GM12878 (cell line): Measurements from ENCODE around the gene FICD.

ENCODE experiments used
- EP300 ChIP-seq, 2 experiments: fragments of 150-350 bp in 1 of 2; IDR thresholded peaks; 2 replicates each; pipeline ENCODE4 v1.6.1; 2011 to 2012; ENCODE audit warnings: low read depth in 2 of 2, low read length in 2 of 2, borderline replicate concordance in 1 of 2, improper control_type of control experiment in 1 of 2, inconsistent platforms in 1 of 2; ENCODE audit not compliant: control insufficient read depth in 1 of 2
- FOXK2 ChIP-seq: fragments of 450-650 bp; IDR thresholded peaks from 2 replicates; pipeline ENCODE4 v1.6.1; 2017; ENCODE audit warnings: mild to moderate bottlenecking, moderate library complexity
- NR2C2 ChIP-seq: IDR thresholded peaks from 2 replicates; pipeline ENCODE4 v1.6.1; 2011; ENCODE audit warnings: borderline replicate concordance, low read depth; ENCODE audit not compliant: control insufficient read depth, insufficient read length
- POLR2AphosphoS5 ChIP-seq: IDR thresholded peaks from 2 replicates; pipeline ENCODE4 v1.6.1; 2011; ENCODE audit warnings: mild to moderate bottlenecking, low read length, inconsistent platforms
- RAD51 ChIP-seq: fragments of 450-650 bp; IDR thresholded peaks from 2 replicates; pipeline ENCODE4 v1.6.1; 2016; ENCODE audit warnings: moderate library complexity, mild to moderate bottlenecking, inconsistent platforms
- ZZZ3 ChIP-seq: IDR thresholded peaks from 2 replicates; pipeline ENCODE4 v1.6.1; 2011; ENCODE audit warnings: low read depth; ENCODE audit not compliant: control insufficient read depth, insufficient read length
- TF ChIP-seq, protein P1 (sequence below): fragments of 450-650 bp; IDR thresholded peaks from 2 replicates; pipeline ENCODE4 v1.6.1; 2016; ENCODE audit warnings: mild to moderate bottlenecking
- TF ChIP-seq, protein P2 (sequence below), 3 experiments: IDR thresholded peaks in 2 of 3; conservative IDR thresholded peaks in 1 of 3; 2 replicates each; pipeline ENCODE4 v1.5.1; 2011; ENCODE audit warnings: low read depth in 3 of 3, low read length in 3 of 3, mild to moderate bottlenecking in 3 of 3, control low read depth in 2 of 3, moderate library complexity in 2 of 3, inconsistent platforms in 1 of 3, mixed read lengths in 1 of 3; ENCODE audit not compliant: control insufficient read depth in 2 of 3, insufficient read depth in 1 of 3; ENCODE audit errors: extremely low read depth in 1 of 3
- TF ChIP-seq, protein P3 (sequence below): fragments of 450-650 bp; conservative IDR thresholded peaks from 2 replicates; pipeline ENCODE4 v1.6.1; 2017; ENCODE audit warnings: mild to moderate bottlenecking, moderate library complexity

DNA sequence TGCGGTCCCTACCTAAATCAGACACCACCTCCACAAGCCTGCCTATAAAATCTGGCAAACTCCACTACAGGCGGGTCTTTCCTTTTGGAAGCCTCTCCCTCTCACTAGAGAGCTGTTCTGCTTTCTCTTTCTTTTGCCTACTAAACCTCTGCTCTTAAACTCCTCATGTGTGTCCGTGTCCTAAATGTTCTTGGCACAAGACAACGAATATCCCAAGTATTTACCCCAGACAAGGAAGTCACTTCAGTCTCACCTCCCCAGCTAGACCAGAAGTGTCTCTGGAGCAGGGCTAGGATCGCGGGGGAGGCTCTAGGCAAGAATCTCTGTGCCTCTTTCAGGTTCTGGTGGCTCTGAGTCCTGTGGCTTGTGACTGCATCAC is 37.2 kb upstream of the FICD start:
- TF ChIP-seq ZZZ3 (no peak), NR2C2 (no peak), FOXK2 (no peak), RAD51 (no peak), POLR2AphosphoS5 (no peak), EP300 (IDR thresholded peaks at IDR 0.05; ENCODE audit: borderline replicate concordance in 1 of 2, control insufficient read depth in 1 of 2, low read depth in 2 of 2, low read length in 2 of 2) (no peak)
- TF ChIP-seq, protein P1, sequence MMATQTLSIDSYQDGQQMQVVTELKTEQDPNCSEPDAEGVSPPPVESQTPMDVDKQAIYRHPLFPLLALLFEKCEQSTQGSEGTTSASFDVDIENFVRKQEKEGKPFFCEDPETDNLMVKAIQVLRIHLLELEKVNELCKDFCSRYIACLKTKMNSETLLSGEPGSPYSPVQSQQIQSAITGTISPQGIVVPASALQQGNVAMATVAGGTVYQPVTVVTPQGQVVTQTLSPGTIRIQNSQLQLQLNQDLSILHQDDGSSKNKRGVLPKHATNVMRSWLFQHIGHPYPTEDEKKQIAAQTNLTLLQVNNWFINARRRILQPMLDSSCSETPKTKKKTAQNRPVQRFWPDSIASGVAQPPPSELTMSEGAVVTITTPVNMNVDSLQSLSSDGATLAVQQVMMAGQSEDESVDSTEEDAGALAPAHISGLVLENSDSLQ, result no peak
- TF ChIP-seq, protein P2, sequence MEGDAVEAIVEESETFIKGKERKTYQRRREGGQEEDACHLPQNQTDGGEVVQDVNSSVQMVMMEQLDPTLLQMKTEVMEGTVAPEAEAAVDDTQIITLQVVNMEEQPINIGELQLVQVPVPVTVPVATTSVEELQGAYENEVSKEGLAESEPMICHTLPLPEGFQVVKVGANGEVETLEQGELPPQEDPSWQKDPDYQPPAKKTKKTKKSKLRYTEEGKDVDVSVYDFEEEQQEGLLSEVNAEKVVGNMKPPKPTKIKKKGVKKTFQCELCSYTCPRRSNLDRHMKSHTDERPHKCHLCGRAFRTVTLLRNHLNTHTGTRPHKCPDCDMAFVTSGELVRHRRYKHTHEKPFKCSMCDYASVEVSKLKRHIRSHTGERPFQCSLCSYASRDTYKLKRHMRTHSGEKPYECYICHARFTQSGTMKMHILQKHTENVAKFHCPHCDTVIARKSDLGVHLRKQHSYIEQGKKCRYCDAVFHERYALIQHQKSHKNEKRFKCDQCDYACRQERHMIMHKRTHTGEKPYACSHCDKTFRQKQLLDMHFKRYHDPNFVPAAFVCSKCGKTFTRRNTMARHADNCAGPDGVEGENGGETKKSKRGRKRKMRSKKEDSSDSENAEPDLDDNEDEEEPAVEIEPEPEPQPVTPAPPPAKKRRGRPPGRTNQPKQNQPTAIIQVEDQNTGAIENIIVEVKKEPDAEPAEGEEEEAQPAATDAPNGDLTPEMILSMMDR (IDR thresholded peaks at IDR 0.05 in 2 of 3, conservative IDR thresholded peaks at IDR 0.05 in 1 of 3; ENCODE audit: control insufficient read depth in 2 of 3, extremely low read depth in 1 of 3, insufficient read depth in 1 of 3, low read depth in 3 of 3, low read length in 3 of 3), result no peak
- TF ChIP-seq, protein P3, sequence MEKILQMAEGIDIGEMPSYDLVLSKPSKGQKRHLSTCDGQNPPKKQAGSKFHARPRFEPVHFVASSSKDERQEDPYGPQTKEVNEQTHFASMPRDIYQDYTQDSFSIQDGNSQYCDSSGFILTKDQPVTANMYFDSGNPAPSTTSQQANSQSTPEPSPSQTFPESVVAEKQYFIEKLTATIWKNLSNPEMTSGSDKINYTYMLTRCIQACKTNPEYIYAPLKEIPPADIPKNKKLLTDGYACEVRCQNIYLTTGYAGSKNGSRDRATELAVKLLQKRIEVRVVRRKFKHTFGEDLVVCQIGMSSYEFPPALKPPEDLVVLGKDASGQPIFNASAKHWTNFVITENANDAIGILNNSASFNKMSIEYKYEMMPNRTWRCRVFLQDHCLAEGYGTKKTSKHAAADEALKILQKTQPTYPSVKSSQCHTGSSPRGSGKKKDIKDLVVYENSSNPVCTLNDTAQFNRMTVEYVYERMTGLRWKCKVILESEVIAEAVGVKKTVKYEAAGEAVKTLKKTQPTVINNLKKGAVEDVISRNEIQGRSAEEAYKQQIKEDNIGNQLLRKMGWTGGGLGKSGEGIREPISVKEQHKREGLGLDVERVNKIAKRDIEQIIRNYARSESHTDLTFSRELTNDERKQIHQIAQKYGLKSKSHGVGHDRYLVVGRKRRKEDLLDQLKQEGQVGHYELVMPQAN, result no peak
